ENCODE measurements around the gene C1RL. TPM values are rescaled to one million over a fixed set of nuclear protein-coding genes. Genes with fewer than 3 reads are reported as not detected.

The C1RL gene
- total and polyA plus RNA-seq, 2 of the 4 experiments (the other 2 are of a cell fraction): 9.1 to 12.3 TPM

GRCh38 chr12:7058163-7058845 lies 50.7 kb downstream of the C1RL start:
- Histone ChIP-seq H3K4me3 (ENCODE audit: insufficient read depth, low read depth, low read length) (no peak overlapping the region), H4K91ac (ENCODE audit: insufficient read depth, low read depth, low read length) (no peak overlapping the region), H4K8ac (ENCODE audit: low read depth in 2 of 2, low read length in 2 of 2) (no peak overlapping the region), H2AFZ (replicated peaks; ENCODE audit: low read length, poor library complexity) (peak overlapping the region; percentile 13), H3K9me1 (ENCODE audit: insufficient read depth, low read length) (peaks cover 9% of the 10 kb centered on the region), H3K14ac (replicated peaks; ENCODE audit: low read depth, low read length) (no peak overlapping the region), H2BK120ac (ENCODE audit: low read depth, low read length) (peak overlapping the region; percentile 10), H3K9me3 (ENCODE audit: control insufficient read depth, insufficient read depth, low read length) (no peaks in the 10 kb centered on the region), H2AK9ac (replicated peaks; ENCODE audit: low read depth, low read length, poor library complexity) (no peak overlapping the region), H2AK5ac (ENCODE audit: low read depth, low read length) (peak overlapping the region; percentile 24; the same call in 1 of the 2 replicates), H3K79me1 (ENCODE audit: low read depth in 1 of 2, low read length in 2 of 2) (peaks cover 4 to 10% of the 10 kb centered on the region in 2 experiments; a peak in 3 of 4 replicates), H4K20me1 (ENCODE audit: insufficient read depth, low read length) (no peaks in the 10 kb centered on the region), H3K4ac (ENCODE audit: low read depth, low read length) (0 out of 2 replicates have a peak overlapping the region, but pooled peaks have one; percentile 9), H3K4me2 (ENCODE audit: low read depth, low read length) (no peak overlapping the region), H3K27ac (ENCODE audit: insufficient read depth, low read length) (no peak overlapping the region), H2BK15ac (ENCODE audit: low read depth, low read length) (no peak overlapping the region; the same call in 2 of the 3 replicates), H3K23ac (ENCODE audit: low read depth, low read length) (no peak overlapping the region), H3K9ac (ENCODE audit: low read depth, low read length) (no peak overlapping the region), H3K36me3 (ENCODE audit: control insufficient read depth, insufficient read depth, low read length) (peaks cover 3% of the 10 kb centered on the region; the same call in 1 of the 2 replicates), H3K18ac (ENCODE audit: low read depth, low read length) (no peak overlapping the region), H3K56ac (ENCODE audit: extremely low read depth, insufficient read depth, low read length) (no peak overlapping the region), H2BK5ac (ENCODE audit: low read depth, low read length, poor library complexity, severe bottlenecking) (no peak overlapping the region), H4K5ac (ENCODE audit: low read depth, low read length) (no peak overlapping the region), H2BK20ac (ENCODE audit: low read depth, low read length) (no peak overlapping the region; the same call in 1 of the 2 replicates), H3K27me3 (ENCODE audit: control insufficient read depth, insufficient read depth, low read length) (peaks cover 12% of the 10 kb centered on the region), H3K4me1 (ENCODE audit: control insufficient read depth, insufficient read depth, low read length) (peaks cover 7% of the 10 kb centered on the region)
- CTCF ChIA-PET: interaction anchor here (1.4 kb wide), 1 partner anchor 18 kb away, joined by 3 read pairs; no protein-coding TSS in a partner anchor
- POLR2A ChIA-PET (ENCODE audit: unreplicated experiment): no interaction called here
- no peak for ATAC-seq (ENCODE audit: low read depth)
- intact Hi-C loops (cut with micrococcal nuclease) (no loop called here), in situ Hi-C loops (cut with MboI; ENCODE audit: low sequenced_read_pairs) (loop anchor here (25.0 kb wide), 1 partner anchor 579 kb away; no protein-coding TSS in a partner anchor), dilution Hi-C loops (cut with HindIII; ENCODE audit: low sequenced_read_pairs, unreplicated experiment) (no loop called here)
- no peak for DNase-seq
- WGBS, 2 experiments (ENCODE audit: extremely low coverage in 2 of 2, insufficient read length in 1 of 2): no CpG with 5 or more reads among the region's 3 CpGs
- no TSS peak for BruUV-seq (replicated peaks)
- TF ChIP-seq NFE2L2 (IDR thresholded peaks at IDR 0.05; ENCODE audit: low read depth, low read length) (no peak), CEBPB (IDR thresholded peaks at IDR 0.05; ENCODE audit: low read depth, low read length) (no peak), POLR2A (IDR thresholded peaks at IDR 0.05; ENCODE audit: low read depth, low read length) (no peak), RFX5 (IDR thresholded peaks at IDR 0.05; ENCODE audit: low read depth, low read length) (no peak), RCOR1 (IDR thresholded peaks at IDR 0.05; ENCODE audit: insufficient replicate concordance, low read length) (no peak), BHLHE40 (IDR thresholded peaks at IDR 0.05; ENCODE audit: low read depth, low read length) (no peak), CHD1 (IDR thresholded peaks at IDR 0.05; ENCODE audit: low read depth, low read length) (no peak), MAFK (IDR thresholded peaks at IDR 0.05; ENCODE audit: low read depth, low read length) (no peak), ELK1 (IDR thresholded peaks at IDR 0.05; ENCODE audit: borderline replicate concordance, low read depth, low read length) (no peak), SMC3 (IDR thresholded peaks at IDR 0.05; ENCODE audit: low read depth, low read length) (no peak), USF2 (IDR thresholded peaks at IDR 0.05; ENCODE audit: low read depth, low read length) (no peak), RAD21 (IDR thresholded peaks at IDR 0.05; ENCODE audit: low read length) (no peak), FOS (IDR thresholded peaks at IDR 0.05; ENCODE audit: low read depth, low read length) (no peak), CTCF (conservative IDR thresholded peaks at IDR 0.05; ENCODE audit: low read depth, low read length) (no peak), MAZ (IDR thresholded peaks at IDR 0.05; ENCODE audit: borderline replicate concordance, low read depth, low read length) (no peak)

Measured in IMR-90 (cell line).